ENCODE results near the gene CRYAB.

- TF ChIP-seq CTCF (IDR thresholded peaks at IDR 0.05) (no peak), EZH2phosphoT487 (IDR thresholded peaks at IDR 0.05; ENCODE audit: borderline replicate concordance, low read depth) (no peak)
These were observed 12.4 kb upstream of the CRYAB start for GRCh38 chr11:111923951-111924350.
